IPS DF 19.7 (cell line): Measurements from ENCODE around the gene DSTN.

ENCODE experiments used
- DNase-seq: peaks from one replicate; pipeline ENCODE4 v3.0.0-alpha.2; 2013; ENCODE audit warnings: low read depth, low spot score

The DSTN gene

GRCh38 chr20:17579369-17580039 is 9.6 kb downstream of the DSTN start:
- DNase-seq: no peak

GRCh38 chr20:17580895-17581294 is 11.0 kb downstream of the DSTN start:
- DNase-seq: no peak

GRCh38 chr20:17583126-17583525 is 13.3 kb downstream of the DSTN start:
- no peak for DNase-seq

GRCh38 chr20:17584689-17585088 is 14.8 kb downstream of the DSTN start:
- DNase-seq: no peak

GRCh38 chr20:17586250-17586649 is 16.4 kb downstream of the DSTN start:
- DNase-seq: no peak

GRCh38 chr20:17587148-17587547 is 17.3 kb downstream of the DSTN start:
- DNase-seq: no peak

- DNase-seq: no peak
These were observed 17.9 kb downstream of the DSTN start for GRCh38 chr20:17587824-17588223.

- no peak for DNase-seq
These were observed 19.4 kb downstream of the DSTN start for GRCh38 chr20:17589161-17589834.

GRCh38 chr20:17590245-17590644 is 20.4 kb downstream of the DSTN start:
- DNase-seq: no peak

GRCh38 chr20:17593902-17594301 is 24.0 kb downstream of the DSTN start:
- no peak for DNase-seq

GRCh38 chr20:17594443-17594842 is 24.6 kb downstream of the DSTN start:
- no peak for DNase-seq

GRCh38 chr20:17595856-17596255 is 26.0 kb downstream of the DSTN start:
- DNase-seq: no peak

GRCh38 chr20:17598013-17598550 is 28.2 kb downstream of the DSTN start:
- no peak for DNase-seq

- no peak for DNase-seq
These were observed 32.1 kb downstream of the DSTN start for GRCh38 chr20:17601957-17602356.

- peak; percentile 48 for DNase-seq
These were observed 32.6 kb downstream of the DSTN start for GRCh38 chr20:17602493-17602892.

GRCh38 chr20:17605131-17605660 is 35.3 kb downstream of the DSTN start:
- DNase-seq: no peak

- no peak for DNase-seq
These were observed 36.1 kb downstream of the DSTN start for GRCh38 chr20:17606001-17606400.

GRCh38 chr20:17608701-17609497 is 39.0 kb downstream of the DSTN start:
- no peak for DNase-seq

- no peak for DNase-seq
These were observed 40.0 kb downstream of the DSTN start for GRCh38 chr20:17609811-17610377.

- no peak for DNase-seq
These were observed 40.9 kb downstream of the DSTN start for GRCh38 chr20:17610566-17611289.

- no peak for DNase-seq
These were observed 41.3 kb downstream of the DSTN start for GRCh38 chr20:17611290-17611539.
